Fibroblast of lung (primary cell): ENCODE measurements around the gene ZFP42.

Experiments used
- EZH2 ChIP-seq: IDR thresholded peaks from 2 replicates; pipeline ENCODE4 v1.5.1; 2012; ENCODE audit warnings: low read length, control low read depth, mild to moderate bottlenecking; ENCODE audit errors: missing control alignments
- TF ChIP-seq, protein P1 (sequence below), 2 donors: IDR thresholded peaks in 1 of 2; conservative IDR thresholded peaks in 1 of 2; 1 replicate in 1 of 2; 2 replicates in 1 of 2; pipeline ENCODE4 v1.5.1; 2011 to 2012; ENCODE audit warnings: low read length in 2 of 2, control low read depth in 1 of 2, inconsistent platforms in 1 of 2, low read depth in 1 of 2, mild to moderate bottlenecking in 1 of 2

- TF ChIP-seq, protein P1, sequence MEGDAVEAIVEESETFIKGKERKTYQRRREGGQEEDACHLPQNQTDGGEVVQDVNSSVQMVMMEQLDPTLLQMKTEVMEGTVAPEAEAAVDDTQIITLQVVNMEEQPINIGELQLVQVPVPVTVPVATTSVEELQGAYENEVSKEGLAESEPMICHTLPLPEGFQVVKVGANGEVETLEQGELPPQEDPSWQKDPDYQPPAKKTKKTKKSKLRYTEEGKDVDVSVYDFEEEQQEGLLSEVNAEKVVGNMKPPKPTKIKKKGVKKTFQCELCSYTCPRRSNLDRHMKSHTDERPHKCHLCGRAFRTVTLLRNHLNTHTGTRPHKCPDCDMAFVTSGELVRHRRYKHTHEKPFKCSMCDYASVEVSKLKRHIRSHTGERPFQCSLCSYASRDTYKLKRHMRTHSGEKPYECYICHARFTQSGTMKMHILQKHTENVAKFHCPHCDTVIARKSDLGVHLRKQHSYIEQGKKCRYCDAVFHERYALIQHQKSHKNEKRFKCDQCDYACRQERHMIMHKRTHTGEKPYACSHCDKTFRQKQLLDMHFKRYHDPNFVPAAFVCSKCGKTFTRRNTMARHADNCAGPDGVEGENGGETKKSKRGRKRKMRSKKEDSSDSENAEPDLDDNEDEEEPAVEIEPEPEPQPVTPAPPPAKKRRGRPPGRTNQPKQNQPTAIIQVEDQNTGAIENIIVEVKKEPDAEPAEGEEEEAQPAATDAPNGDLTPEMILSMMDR (conservative IDR thresholded peaks at IDR 0.05 in 1 of 2, IDR thresholded peaks at IDR 0.05 in 1 of 2; ENCODE audit: low read depth in 1 of 2, low read length in 2 of 2), result no peak
- no peak for TF ChIP-seq EZH2
Measured at GRCh38 chr4:188018262-188018661, 22.7 kb downstream of the ZFP42 start.
